NT2/D1 (cell line): ENCODE results near the gene NRCAM.

Source experiments
- YY1 ChIP-seq: IDR thresholded peaks from 2 replicates; pipeline ENCODE4 v1.6.1; 2011; ENCODE audit not compliant: insufficient read length, insufficient read depth
- ZNF274 ChIP-seq: IDR thresholded peaks from 2 replicates; pipeline ENCODE4 v1.6.1; 2011; ENCODE audit warnings: mild to moderate bottlenecking, low read depth, low read length

DNA sequence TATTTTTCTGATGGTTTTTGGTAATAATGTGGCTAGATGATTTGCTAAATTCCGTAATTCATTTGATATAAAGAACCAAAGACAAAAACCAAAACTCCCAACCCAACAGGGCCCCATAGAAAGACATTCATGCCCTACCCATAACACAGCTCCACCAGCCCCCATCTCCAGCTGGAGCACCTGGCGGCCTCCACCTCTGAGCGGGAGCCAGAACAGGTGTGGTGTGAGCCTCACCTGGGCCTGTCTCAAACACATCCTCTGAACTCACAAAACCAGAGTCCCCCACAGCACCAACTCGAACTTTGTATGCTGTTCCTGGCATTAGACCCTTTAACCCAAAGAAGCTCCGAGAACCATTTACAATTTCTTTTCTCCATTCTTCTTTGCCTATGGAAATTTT lies 289.5 kb downstream of the NRCAM start:
- TF ChIP-seq ZNF274 (no peak), YY1 (no peak)
